ENCODE measurements around the gene HOXC10.

DNA sequence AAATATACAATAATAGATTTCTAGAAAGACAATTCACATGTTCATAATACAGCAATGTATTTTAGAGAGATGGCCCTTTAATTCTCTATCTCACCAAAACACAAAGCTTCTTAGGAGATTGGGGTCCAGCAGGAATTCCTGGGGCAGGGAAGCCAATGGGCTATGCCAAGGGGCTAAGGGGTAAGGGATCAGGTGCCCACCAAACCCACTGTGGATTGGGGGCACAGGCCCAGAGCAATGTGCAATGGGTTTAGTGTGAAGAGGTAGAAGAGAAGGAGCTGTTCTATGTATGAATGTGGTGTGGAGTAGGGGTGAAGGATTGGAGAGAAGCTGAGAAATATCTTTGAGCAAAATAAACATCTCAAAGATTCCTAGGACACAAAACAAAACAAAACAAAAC, 43.8 kb upstream of the HOXC10 start:
- TF ChIP-seq POLR2A (IDR thresholded peaks at IDR 0.05) (no peak), CTCF (IDR thresholded peaks at IDR 0.05) (no peak)

Data from ovary (tissue), 3 donors.